ENCODE data around the gene SPEM2. TPM values are rescaled to one million over a fixed set of nuclear protein-coding genes. Genes with fewer than 3 reads are reported as not detected.

Gene SPEM2
- total RNA-seq, 2 donors from 2014 or later = not detected

DNA sequence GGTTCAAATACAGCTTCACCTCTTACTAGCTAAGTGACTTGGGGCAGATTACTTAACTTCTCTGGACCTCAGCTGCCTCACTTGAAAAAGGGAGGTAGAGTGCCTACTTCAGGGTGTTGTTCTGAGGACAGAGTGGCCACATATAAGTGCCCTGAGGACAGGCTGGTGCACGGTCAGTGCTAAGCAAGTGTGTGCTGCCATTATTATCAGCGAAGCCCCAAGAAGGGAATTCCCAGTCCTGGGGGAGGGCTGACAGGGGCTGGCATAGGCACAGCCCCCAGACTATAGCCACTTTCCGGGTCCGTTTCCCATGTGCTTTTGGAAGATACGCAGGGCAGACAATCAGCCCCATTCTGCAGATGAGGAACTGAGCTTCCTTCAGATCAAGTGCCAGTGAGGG, 51.5 kb downstream of the SPEM2 start:
- peaks cover 8% of the 10 kb centered on the region for H3K36me3 Mint-ChIP-seq (ENCODE audit: low read depth)
- no peaks in the 10 kb centered on the region for H3K9me3 Mint-ChIP-seq
- no peak for ATAC-seq (replicated peaks)
- peak overlapping the region; percentile 57 for H3K27ac Mint-ChIP-seq
- no peaks in the 10 kb centered on the region for H3K27me3 Mint-ChIP-seq
- peak overlapping the region; percentile 88 for H3K4me3 Mint-ChIP-seq
- peaks cover 32% of the 10 kb centered on the region for H3K4me1 Mint-ChIP-seq

Other genes starting within 250 kb of the SPEM2 start
- gene ASGR1, start 246.2 kb upstream of the SPEM2 start, total RNA-seq = 1 to 10 TPM in 1 of 2 donors, under 1 TPM in 1; 0.67 to 4.5 TPM
- 10 to 100 TPM in 1 of 2 donors, 1 to 10 TPM in 1; 5.9 to 19.4 TPM for gene DLG4, start 205.8 kb upstream of the SPEM2 start, total RNA-seq
- gene ACADVL, start 205.7 kb upstream of the SPEM2 start, total RNA-seq = 100 to 1,000 TPM; 495 to 517 TPM
- gene DVL2, start 191.1 kb upstream of the SPEM2 start, total RNA-seq = 10 to 100 TPM; 49.1 to 77.5 TPM
- 10 to 100 TPM; 43.5 to 52.3 TPM for gene PHF23, start 186.2 kb upstream of the SPEM2 start, total RNA-seq
- gene GABARAP, start 183.2 kb upstream of the SPEM2 start, total RNA-seq = 100 to 1,000 TPM; 190 to 239 TPM
- 100 to 1,000 TPM; 152 to 209 TPM for gene CTDNEP1, start 173.9 kb upstream of the SPEM2 start, total RNA-seq
- 10 to 100 TPM; 43.7 to 72.0 TPM for gene ELP5, start 173.4 kb upstream of the SPEM2 start, total RNA-seq
- 1 to 10 TPM in 1 of 2 donors, under 1 TPM in 1; 0.52 to 1.0 TPM for gene CLDN7, start 163.1 kb upstream of the SPEM2 start, total RNA-seq
- not detected for gene SLC2A4, start 143.9 kb upstream of the SPEM2 start, total RNA-seq
- gene YBX2, start 131.0 kb upstream of the SPEM2 start, total RNA-seq = under 1 TPM; 0.15 to 0.26 TPM
- 100 to 1,000 TPM; 429 to 978 TPM for gene EIF5A, start 118.0 kb upstream of the SPEM2 start, total RNA-seq
- gene GPS2, start 110.3 kb upstream of the SPEM2 start, total RNA-seq = 10 to 100 TPM; 38.3 to 65.6 TPM
- gene NEURL4, start 96.3 kb upstream of the SPEM2 start, total RNA-seq = 10 to 100 TPM; 22.9 to 33.0 TPM
- gene ACAP1, start 89.1 kb upstream of the SPEM2 start, total RNA-seq = 100 to 1,000 TPM; 527 to 774 TPM
- 10 to 100 TPM; 14.0 to 96.8 TPM for gene KCTD11, start 73.5 kb upstream of the SPEM2 start, total RNA-seq
- gene TMEM95, start 70.5 kb upstream of the SPEM2 start, total RNA-seq = 1 to 10 TPM in 1 of 2 donors, under 1 TPM in 1; 0.22 to 1.1 TPM
- gene TNK1, start 44.5 kb upstream of the SPEM2 start, total RNA-seq = 1 to 10 TPM; 2.9 to 4.8 TPM
- gene PLSCR3, start 31.1 kb upstream of the SPEM2 start, total RNA-seq = 10 to 100 TPM; 62.8 to 94.4 TPM
- 10 to 100 TPM; 64.1 to 69.7 TPM for gene TMEM256, start 21.5 kb upstream of the SPEM2 start, total RNA-seq
- gene NLGN2, start 17.8 kb upstream of the SPEM2 start, total RNA-seq = 10 to 100 TPM in 1 of 2 donors, 1 to 10 TPM in 1; 4.5 to 21.7 TPM
- not detected for gene SPEM1, start 5.3 kb upstream of the SPEM2 start, total RNA-seq
- gene SPEM3, start 3.2 kb downstream of the SPEM2 start, total RNA-seq = not detected
- gene TMEM102, start 9.8 kb downstream of the SPEM2 start, total RNA-seq = 10 to 100 TPM; 17.7 to 18.0 TPM
- 10 to 100 TPM in 1 of 2 donors, 1 to 10 TPM in 1; 4.4 to 16.9 TPM for gene FGF11, start 13.9 kb downstream of the SPEM2 start, total RNA-seq
- 10 to 100 TPM; 10.9 to 13.0 TPM for gene CHRNB1, start 19.4 kb downstream of the SPEM2 start, total RNA-seq
- gene ZBTB4, start 54.0 kb downstream of the SPEM2 start, total RNA-seq = 10 to 100 TPM; 18.9 to 27.5 TPM
- not detected for gene SLC35G6, start 55.8 kb downstream of the SPEM2 start, total RNA-seq
- 100 to 1,000 TPM; 256 to 308 TPM for gene POLR2A, start 58.8 kb downstream of the SPEM2 start, total RNA-seq
- gene TNFSF12, start 123.4 kb downstream of the SPEM2 start, total RNA-seq = 10 to 100 TPM; 27.4 to 44.2 TPM
- 1 to 10 TPM; 1.5 to 1.9 TPM for gene TNFSF13, start 133.1 kb downstream of the SPEM2 start, total RNA-seq
- 10 to 100 TPM; 28.9 to 59.3 TPM for gene SENP3, start 136.3 kb downstream of the SPEM2 start, total RNA-seq
- 10 to 100 TPM; 17.5 to 51.8 TPM for gene CD68, start 154.0 kb downstream of the SPEM2 start, total RNA-seq
- gene MPDU1, start 158.2 kb downstream of the SPEM2 start, total RNA-seq = 10 to 100 TPM; 58.3 to 96.4 TPM
- gene SOX15, start 164.5 kb downstream of the SPEM2 start, total RNA-seq = under 1 TPM in 1 of 2 donors, not detected in 1; 0.90 TPM
- gene FXR2, start 189.3 kb downstream of the SPEM2 start, total RNA-seq = 10 to 100 TPM; 34.4 to 37.0 TPM
- gene SAT2, start 202.2 kb downstream of the SPEM2 start, total RNA-seq = 10 to 100 TPM; 25.5 to 62.7 TPM
- under 1 TPM in 1 of 2 donors, not detected in 1; 0.71 TPM for gene SHBG, start 204.5 kb downstream of the SPEM2 start, total RNA-seq
- under 1 TPM; 0.06 to 0.42 TPM for gene ATP1B2, start 225.3 kb downstream of the SPEM2 start, total RNA-seq